GM18520 (cell line): ENCODE measurements around the gene H2AZ1.

Experiments
- ATAC-seq: cut with Tn5 transposase; IDR thresholded peaks from one replicate; pipeline ENCODE4 v1.9.1; 2021; ENCODE audit not compliant: unreplicated experiment

Gene H2AZ1

GRCh38 chr4:99946356-99947189 lies 3.5 kb downstream of the H2AZ1 start, which contains the start of gene DNAJB14:
DNAJB14 (minus strand) TSS chr4:99946618; CDS start chr4:99946571, 47 bp downstream.
- peak; percentile 28 for ATAC-seq

- no peak for ATAC-seq
These were observed 4.2 kb downstream of the H2AZ1 start for GRCh38 chr4:99945718-99946355.

GRCh38 chr4:99943904-99944437 lies 6.1 kb downstream of the H2AZ1 start:
- ATAC-seq = peak; percentile 19

- ATAC-seq = no peak
These were observed 11.8 kb downstream of the H2AZ1 start for GRCh38 chr4:99938243-99938753.

GRCh38 chr4:99934891-99935290 lies 15.2 kb downstream of the H2AZ1 start:
- ATAC-seq = no peak

- ATAC-seq = no peak
These were observed 22.5 kb downstream of the H2AZ1 start for GRCh38 chr4:99927566-99927965.

GRCh38 chr4:99921174-99921573 lies 28.9 kb downstream of the H2AZ1 start:
- ATAC-seq = no peak

- no peak for ATAC-seq
These were observed 31.4 kb downstream of the H2AZ1 start for GRCh38 chr4:99918656-99919055.

- ATAC-seq = no peak
These were observed 32.5 kb downstream of the H2AZ1 start for GRCh38 chr4:99917575-99917974.

- ATAC-seq = no peak
These were observed 34.6 kb downstream of the H2AZ1 start for GRCh38 chr4:99915449-99915848.
